Natural killer cell (primary cell): Measurements from ENCODE around the gene DLG1. TPM values are rescaled to one million over a fixed set of nuclear protein-coding genes. Genes with fewer than 3 reads are reported as not detected.
A peak's percentile ranks its signal among the peaks of the same experiment; 100 is the strongest.

ENCODE experiments used
- ATAC-seq, 3 donors: fragments of 150-1000 bp in 2 of 3; fragments of 200-7000 bp in 1 of 3; cut with Tn5 transposase; 1 replicate in 1 of 3; 2 replicates in 2 of 3; pipeline ENCODE4 v1.10.0; 2021; ENCODE audit warnings: mild to moderate bottlenecking in 2 of 3, moderate library complexity in 2 of 3
- DNase-seq, 2 donors: peaks; one replicate each; pipeline versions ENCODE4 v3.0.0 to v3.0.0-alpha.2; 2013 to 2021; ENCODE audit warnings: mixed read lengths in 1 of 2
- H3K27ac ChIP-seq: one replicate; pipeline ENCODE4 v1.5.1; 2013; ENCODE audit warnings: mild to moderate bottlenecking, low read length
- H3K27me3 ChIP-seq: one replicate; pipeline ENCODE4 v1.6.1; 2013; ENCODE audit warnings: low read length; ENCODE audit not compliant: control insufficient read depth, insufficient read depth
- H3K36me3 ChIP-seq: one replicate; pipeline ENCODE4 v1.6.1; 2013; ENCODE audit warnings: low read length; ENCODE audit not compliant: control insufficient read depth, insufficient read depth
- H3K4me1 ChIP-seq: one replicate; pipeline ENCODE4 v1.6.1; 2013; ENCODE audit warnings: low read length; ENCODE audit not compliant: control insufficient read depth, insufficient read depth
- H3K4me3 ChIP-seq: one replicate; pipeline ENCODE4 v1.5.1; 2013; ENCODE audit warnings: low read length
- H3K9me3 ChIP-seq: one replicate; pipeline ENCODE4 v1.6.1; 2013; ENCODE audit warnings: low read length; ENCODE audit not compliant: control insufficient read depth, insufficient read depth
- H3K27ac Mint-ChIP-seq, 2 donors: one replicate each; pipeline ENCODE4 v1.8.0; 2022; ENCODE audit warnings: mild to moderate bottlenecking in 2 of 2, mixed read lengths in 2 of 2, moderate library complexity in 1 of 2
- H3K27me3 Mint-ChIP-seq, 2 donors: one replicate each; pipeline ENCODE4 v1.8.0; 2022; ENCODE audit warnings: low read depth in 2 of 2, mixed read lengths in 2 of 2
- H3K36me3 Mint-ChIP-seq: one replicate; pipeline ENCODE4 v1.8.0; 2022; ENCODE audit warnings: mixed read lengths
- H3K4me1 Mint-ChIP-seq, 2 donors: one replicate each; pipeline ENCODE4 v1.8.0; 2022; ENCODE audit warnings: mixed read lengths in 2 of 2
- H3K4me3 Mint-ChIP-seq: one replicate; pipeline ENCODE4 v1.8.0; 2022; ENCODE audit warnings: mild to moderate bottlenecking, moderate library complexity, mixed read lengths
- H3K9me3 Mint-ChIP-seq, 2 donors: one replicate each; pipeline ENCODE4 v1.8.0; 2022; ENCODE audit warnings: mixed read lengths in 2 of 2
- WGBS: methylation state at CpG from one replicate; pipeline ENCODE4 v1.1.7; 2013; ENCODE audit warnings: missing lambda C conversion rate; ENCODE audit not compliant: insufficient coverage; 5-methylcytosine and 5-hydroxymethylcytosine counted together
- intact Hi-C: fragments of 100-400 bp; cut with micrococcal nuclease; formaldehyde crosslinking; loops from one replicate; pipeline ENCODE4 v1.14.2; 2022
- total RNA-seq, 4 donors: library from RNA; stranded (reverse); fragments of 120-200 nt in 1 of 4; gene quantifications; one replicate each; pipeline versions ENCODE4 v1.2.3 to v1.2.4, GENCODE V29; 2013 to 2022
- TF ChIP-seq, protein P1 (sequence below): fragments of 200-600 bp; IDR thresholded peaks from one replicate; pipeline ENCODE4 v1.8.0; 2022; ENCODE audit warnings: antibody characterized with exemption

Gene DLG1
- total RNA-seq, 3 donors from 2014 or later (not counting 1 experiment from before 2014, with no cell fraction given), result 82.0 to 91.8 (median 89.0) TPM

- H3K9me3 ChIP-seq, result no peaks in the 10 kb centered on the region
- no peak for ATAC-seq
- Mint-ChIP-seq H3K4me3 (no peak overlapping the region), H3K27me3 (no peaks in the 10 kb centered on the region), H3K4me1 (peaks cover 21 to 35% of the 10 kb centered on the region in 2 donors), H3K36me3 (no peaks in the 10 kb centered on the region), H3K9me3 (no peaks in the 10 kb centered on the region), H3K27ac (no peak overlapping the region)
- DNase-seq, result no peak
- H3K36me3 ChIP-seq, result no peaks in the 10 kb centered on the region
- H3K4me3 ChIP-seq, result no peak overlapping the region
- H3K4me1 ChIP-seq, result no peaks in the 10 kb centered on the region
- intact Hi-C loops, result loop anchor here (5.0 kb wide), 1 partner anchor 194 kb away; no protein-coding TSS in a partner anchor
- WGBS, result no CpG with 5 or more reads among the region's 6 CpGs
- H3K27me3 ChIP-seq, result no peaks in the 10 kb centered on the region
- TF ChIP-seq, protein P1, sequence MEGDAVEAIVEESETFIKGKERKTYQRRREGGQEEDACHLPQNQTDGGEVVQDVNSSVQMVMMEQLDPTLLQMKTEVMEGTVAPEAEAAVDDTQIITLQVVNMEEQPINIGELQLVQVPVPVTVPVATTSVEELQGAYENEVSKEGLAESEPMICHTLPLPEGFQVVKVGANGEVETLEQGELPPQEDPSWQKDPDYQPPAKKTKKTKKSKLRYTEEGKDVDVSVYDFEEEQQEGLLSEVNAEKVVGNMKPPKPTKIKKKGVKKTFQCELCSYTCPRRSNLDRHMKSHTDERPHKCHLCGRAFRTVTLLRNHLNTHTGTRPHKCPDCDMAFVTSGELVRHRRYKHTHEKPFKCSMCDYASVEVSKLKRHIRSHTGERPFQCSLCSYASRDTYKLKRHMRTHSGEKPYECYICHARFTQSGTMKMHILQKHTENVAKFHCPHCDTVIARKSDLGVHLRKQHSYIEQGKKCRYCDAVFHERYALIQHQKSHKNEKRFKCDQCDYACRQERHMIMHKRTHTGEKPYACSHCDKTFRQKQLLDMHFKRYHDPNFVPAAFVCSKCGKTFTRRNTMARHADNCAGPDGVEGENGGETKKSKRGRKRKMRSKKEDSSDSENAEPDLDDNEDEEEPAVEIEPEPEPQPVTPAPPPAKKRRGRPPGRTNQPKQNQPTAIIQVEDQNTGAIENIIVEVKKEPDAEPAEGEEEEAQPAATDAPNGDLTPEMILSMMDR, result no peak
- H3K27ac ChIP-seq, result no peak overlapping the region
Observed at GRCh38 chr3:197258168-197258755, 40.1 kb downstream of the DLG1 start.

GRCh38 chr3:197257711-197258110, 40.7 kb downstream of the DLG1 start:
- intact Hi-C loops, result loop anchor here (2.0 to 5.0 kb wide), 2 partner anchors 195 to 253 kb away; no protein-coding TSS in a partner anchor
- no peaks in the 10 kb centered on the region for H3K36me3 ChIP-seq
- H3K4me1 Mint-ChIP-seq, result peaks cover 27 to 40% of the 10 kb centered on the region in 2 donors
- TF ChIP-seq, protein P1, result no peak
- no peak overlapping the region for H3K27ac Mint-ChIP-seq
- no peak for ATAC-seq
- no peak overlapping the region for H3K4me3 ChIP-seq
- no peaks in the 10 kb centered on the region for H3K27me3 ChIP-seq
- no peaks in the 10 kb centered on the region for H3K9me3 Mint-ChIP-seq
- H3K4me1 ChIP-seq, result no peaks in the 10 kb centered on the region
- H3K36me3 Mint-ChIP-seq, result no peaks in the 10 kb centered on the region
- H3K4me3 Mint-ChIP-seq, result no peak overlapping the region
- DNase-seq, result no peak
- 95% methylated on average over 4 of the region's 5 CpGs for WGBS
- H3K27me3 Mint-ChIP-seq, result no peaks in the 10 kb centered on the region
- no peaks in the 10 kb centered on the region for H3K9me3 ChIP-seq
- no peak overlapping the region for H3K27ac ChIP-seq

DNA sequence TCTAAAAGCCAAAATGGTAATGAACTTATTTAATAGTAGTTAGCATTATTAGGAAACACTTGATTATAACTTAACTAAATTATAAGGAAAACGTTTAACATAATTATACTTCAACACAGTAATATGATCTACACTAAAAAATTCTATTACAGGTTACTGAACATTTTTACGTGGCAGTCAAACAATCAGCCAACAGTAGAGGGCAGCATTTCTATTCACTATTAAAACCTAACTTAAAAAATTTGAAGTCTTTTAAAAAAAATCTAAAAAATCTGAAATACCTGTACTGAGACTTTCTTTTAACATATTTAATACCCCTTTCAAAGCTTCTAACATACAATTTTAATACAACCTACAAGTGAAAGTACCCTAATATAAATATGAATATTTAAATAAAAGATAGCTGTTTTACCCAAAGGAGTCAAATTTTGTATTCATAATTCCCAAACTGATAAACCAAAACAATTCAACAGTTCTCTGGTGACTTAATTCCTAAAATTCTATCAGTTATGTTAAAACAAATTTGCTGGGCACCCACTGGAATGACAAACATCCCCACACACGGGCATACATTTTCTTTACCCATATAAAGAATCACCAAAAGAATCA, 41.5 kb downstream of the DLG1 start:
- peak in 1 of 2 donors; percentile 76 for DNase-seq

More for the DNA sequence above, 41.5 kb downstream of the DLG1 start:
- H3K4me3 Mint-ChIP-seq, result no peak overlapping the region
- no peaks in the 10 kb centered on the region for H3K9me3 Mint-ChIP-seq
- ATAC-seq, result peak in 1 of 3 donors; percentile 48
- H3K4me1 Mint-ChIP-seq, result peaks cover 35 to 41% of the 10 kb centered on the region in 2 donors
- Histone ChIP-seq H3K27ac (no peak overlapping the region), H3K27me3 (no peaks in the 10 kb centered on the region), H3K4me3 (no peak overlapping the region), H3K4me1 (no peaks in the 10 kb centered on the region), H3K36me3 (peaks cover 2% of the 10 kb centered on the region), H3K9me3 (no peaks in the 10 kb centered on the region)
- no peak overlapping the region for H3K27ac Mint-ChIP-seq
- intact Hi-C loops, result loop anchor here (2.0 to 5.0 kb wide), 2 partner anchors 195 to 254 kb away; no protein-coding TSS in a partner anchor
- 44% methylated on average over 2 of the region's 3 CpGs for WGBS
- no peaks in the 10 kb centered on the region for H3K27me3 Mint-ChIP-seq
- H3K36me3 Mint-ChIP-seq, result no peaks in the 10 kb centered on the region
- TF ChIP-seq, protein P1, result peak; percentile 75
